Transverse colon (tissue), 4 donors: ENCODE measurements around the gene CLDN8.

Source experiments
- EP300 ChIP-seq: sonication (generic); formaldehyde crosslinking; IDR thresholded peaks from one replicate; pipeline ENCODE4 v1.6.1; 2017; ENCODE audit warnings: antibody characterized with exemption, low read depth
- POLR2A ChIP-seq: fragments of 450-650 bp; IDR thresholded peaks from one replicate; pipeline ENCODE4 v1.6.1; 2016; ENCODE audit warnings: antibody characterized with exemption, mild to moderate bottlenecking, moderate library complexity
- POLR2AphosphoS5 ChIP-seq, 3 donors: sonication (generic); formaldehyde crosslinking; IDR thresholded peaks; one replicate each; pipeline ENCODE4 v1.6.1; 2016; ENCODE audit warnings: antibody characterized with exemption in 3 of 3
- TF ChIP-seq, protein P1 (sequence below), 5 experiments: fragments of 200-600 bp in 3 of 5; fragments of 450-650 bp in 2 of 5; sonication (generic) in 3 of 5; IDR thresholded peaks; 1 replicate in 2 of 5; 2 replicates in 3 of 5; pipeline ENCODE4 v1.5.1; 2016 to 2017; ENCODE audit warnings: antibody characterized with exemption in 5 of 5, inconsistent platforms in 3 of 5, mild to moderate bottlenecking in 2 of 5, moderate library complexity in 1 of 5

DNA sequence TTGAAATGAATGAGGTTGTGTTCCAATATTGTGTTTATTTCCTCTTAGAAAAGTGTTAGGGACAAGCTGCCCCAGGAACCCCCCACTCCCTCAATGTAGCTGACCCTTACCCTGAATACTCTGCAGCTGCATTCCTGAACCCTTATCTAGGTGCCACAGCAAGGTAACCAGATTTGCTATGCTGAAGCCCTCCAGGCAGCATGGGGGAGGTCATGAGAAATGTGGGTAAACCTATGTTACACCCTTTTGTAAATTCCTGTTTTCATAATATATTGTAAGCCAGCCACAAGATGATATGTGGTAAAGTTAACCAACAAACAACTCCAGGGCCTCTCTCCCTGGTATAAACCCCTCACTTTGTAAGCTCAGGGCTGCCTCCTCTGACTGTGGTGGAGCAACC lies 27.8 kb upstream of the CLDN8 start:
- TF ChIP-seq, protein P1, sequence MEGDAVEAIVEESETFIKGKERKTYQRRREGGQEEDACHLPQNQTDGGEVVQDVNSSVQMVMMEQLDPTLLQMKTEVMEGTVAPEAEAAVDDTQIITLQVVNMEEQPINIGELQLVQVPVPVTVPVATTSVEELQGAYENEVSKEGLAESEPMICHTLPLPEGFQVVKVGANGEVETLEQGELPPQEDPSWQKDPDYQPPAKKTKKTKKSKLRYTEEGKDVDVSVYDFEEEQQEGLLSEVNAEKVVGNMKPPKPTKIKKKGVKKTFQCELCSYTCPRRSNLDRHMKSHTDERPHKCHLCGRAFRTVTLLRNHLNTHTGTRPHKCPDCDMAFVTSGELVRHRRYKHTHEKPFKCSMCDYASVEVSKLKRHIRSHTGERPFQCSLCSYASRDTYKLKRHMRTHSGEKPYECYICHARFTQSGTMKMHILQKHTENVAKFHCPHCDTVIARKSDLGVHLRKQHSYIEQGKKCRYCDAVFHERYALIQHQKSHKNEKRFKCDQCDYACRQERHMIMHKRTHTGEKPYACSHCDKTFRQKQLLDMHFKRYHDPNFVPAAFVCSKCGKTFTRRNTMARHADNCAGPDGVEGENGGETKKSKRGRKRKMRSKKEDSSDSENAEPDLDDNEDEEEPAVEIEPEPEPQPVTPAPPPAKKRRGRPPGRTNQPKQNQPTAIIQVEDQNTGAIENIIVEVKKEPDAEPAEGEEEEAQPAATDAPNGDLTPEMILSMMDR (IDR thresholded peaks at IDR 0.05), result no peak
- TF ChIP-seq POLR2AphosphoS5 (IDR thresholded peaks at IDR 0.05), result no peak
- no peak for TF ChIP-seq POLR2A
- no peak for TF ChIP-seq EP300
